Right lung (tissue), 5 donors: ENCODE results near the gene MLC1. TPM values are rescaled to one million over a fixed set of nuclear protein-coding genes. Genes with fewer than 3 reads are reported as not detected.
"Not testable (repeated sequence)": the region's sequence is repeated elsewhere in the genome, so short reads cannot be mapped to it uniquely, and the experiment has no call there.

ENCODE experiments used
- DNase-seq, 2 donors: peaks; one replicate each; pipeline ENCODE4 v3.0.0-alpha.2; 2013
- polyA plus RNA-seq, 5 donors: library from polyadenylated mRNA; unstranded; fragments of 120-200 nt; gene quantifications; one replicate each; pipeline versions ENCODE4 v1.2.1 to v1.2.3, GENCODE V29; 2013; ENCODE audit warnings: inconsistent platforms in 1 of 5, low replicate concordance in 1 of 5; ENCODE audit not compliant: insufficient read length in 5 of 5, insufficient read depth in 1 of 5

Gene MLC1
- polyA plus RNA-seq, 5 donors, result 1.4 to 2.4 (median 2.0) TPM

- DNase-seq, result no peak
Observed at GRCh38 chr22:50104141-50104544, 18.9 kb upstream of the MLC1 start.

DNA sequence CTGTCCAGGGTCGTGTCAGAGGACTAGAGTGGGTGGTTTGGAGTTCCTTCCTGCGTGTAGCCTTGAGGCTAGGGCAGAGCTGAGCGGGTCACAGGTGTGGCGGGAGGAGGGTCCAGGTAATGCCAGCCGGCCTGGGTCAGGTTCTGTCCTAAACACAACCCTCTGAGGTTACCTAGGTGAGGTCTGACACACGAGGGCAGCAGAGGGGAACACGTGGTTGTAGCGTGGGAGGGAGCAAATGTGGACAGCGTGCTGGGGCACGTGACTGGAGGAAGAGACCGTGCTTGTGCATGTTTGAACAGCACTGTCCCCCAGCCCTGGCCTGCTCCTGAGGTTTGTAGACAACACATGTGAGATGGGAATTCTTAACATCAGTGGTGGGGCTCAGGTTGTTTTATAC is 17.7 kb upstream of the MLC1 start:
- no peak for DNase-seq

- no peak for DNase-seq
Observed at GRCh38 chr22:50101870-50102565, 16.8 kb upstream of the MLC1 start.

DNA sequence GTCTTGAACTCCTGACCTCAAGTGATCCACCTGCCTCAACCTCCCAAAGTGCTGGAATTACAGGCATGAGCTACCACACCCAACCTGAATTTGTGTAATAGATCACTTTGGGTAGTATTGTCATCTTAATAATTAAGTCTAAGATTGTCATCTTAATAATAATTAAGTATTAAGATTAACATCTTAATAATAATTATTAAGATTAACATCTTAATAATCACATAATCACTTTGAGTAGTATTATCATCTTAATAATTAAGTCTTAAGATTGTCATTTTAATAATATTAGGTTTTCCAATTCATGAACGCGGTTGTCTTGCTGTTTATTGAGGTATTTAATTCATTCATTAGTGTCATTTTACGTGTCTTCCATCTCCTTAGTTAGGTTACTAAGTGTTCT is 12.8 kb upstream of the MLC1 start:
- no peak for DNase-seq

- DNase-seq, result no peak
Observed at GRCh38 chr22:50092342-50092741, 7.1 kb upstream of the MLC1 start.

- DNase-seq, result no peak
Observed at GRCh38 chr22:50091092-50091768, 6.0 kb upstream of the MLC1 start.

DNA sequence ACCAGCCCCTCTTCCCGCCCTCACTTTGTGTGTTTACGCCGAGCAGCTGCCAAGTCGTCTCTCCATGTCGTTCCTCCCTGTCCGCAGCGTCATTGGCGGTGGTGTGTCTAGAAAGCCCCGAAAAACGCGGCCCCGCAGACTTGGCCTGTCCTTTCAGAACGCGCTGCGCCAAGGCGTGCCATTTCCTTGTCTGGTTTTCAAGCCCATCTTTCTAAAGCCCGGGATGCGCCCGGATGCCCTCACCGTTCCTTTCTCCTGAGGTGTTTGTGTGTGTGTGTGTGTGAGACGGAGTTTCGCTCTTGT is 5.1 kb upstream of the MLC1 start:
- no peak for DNase-seq

GRCh38 chr22:50089682-50090411 is 4.6 kb upstream of the MLC1 start, which contains the start of gene MOV10L1:
MOV10L1 (plus strand) TSS chr22:50090006; CDS start chr22:50090089, 83 bp downstream.
- no peak for DNase-seq

DNA sequence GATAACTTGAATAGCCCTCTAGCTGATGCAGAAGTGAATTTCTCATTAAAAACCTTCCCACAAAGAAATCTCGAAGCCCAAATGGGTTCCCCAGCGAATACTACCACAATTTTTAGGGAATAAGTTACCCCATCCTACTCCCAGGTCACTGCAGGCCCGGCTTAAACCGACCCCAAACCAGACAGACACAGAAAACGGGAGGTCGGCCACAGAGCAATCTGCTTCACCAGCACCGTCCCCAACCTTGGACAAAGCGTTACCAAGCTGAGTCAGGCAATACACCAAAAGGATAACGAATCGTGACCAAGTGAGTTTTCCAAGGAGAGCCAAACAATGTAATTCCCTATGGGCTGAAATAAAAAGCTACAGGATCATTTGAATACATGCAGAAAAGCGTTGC is 4.0 kb upstream of the MLC1 start:
- no peak for DNase-seq

DNA sequence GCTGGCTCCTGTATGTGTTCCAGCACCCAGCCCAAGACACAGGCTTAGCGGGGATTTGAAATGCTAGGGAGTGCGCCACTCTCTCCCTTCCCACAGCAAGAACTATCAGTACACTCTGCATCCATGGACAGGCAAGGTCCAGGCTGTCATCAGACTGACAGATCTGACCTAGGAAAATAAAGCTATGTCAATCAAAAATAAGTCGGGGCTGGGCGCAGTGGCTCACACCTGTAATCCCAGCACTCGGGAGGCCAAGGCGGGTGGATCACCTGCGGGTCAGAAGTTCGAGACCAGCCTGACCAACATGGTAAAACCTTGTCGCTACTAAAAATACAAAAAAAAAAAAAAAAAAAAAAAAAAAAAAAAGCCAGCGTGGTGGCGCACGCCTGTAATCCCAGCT is 2.9 kb upstream of the MLC1 start:
- DNase-seq, result no peak

- no peak for DNase-seq
Observed at GRCh38 chr22:50087646-50088045, 2.4 kb upstream of the MLC1 start.

DNA sequence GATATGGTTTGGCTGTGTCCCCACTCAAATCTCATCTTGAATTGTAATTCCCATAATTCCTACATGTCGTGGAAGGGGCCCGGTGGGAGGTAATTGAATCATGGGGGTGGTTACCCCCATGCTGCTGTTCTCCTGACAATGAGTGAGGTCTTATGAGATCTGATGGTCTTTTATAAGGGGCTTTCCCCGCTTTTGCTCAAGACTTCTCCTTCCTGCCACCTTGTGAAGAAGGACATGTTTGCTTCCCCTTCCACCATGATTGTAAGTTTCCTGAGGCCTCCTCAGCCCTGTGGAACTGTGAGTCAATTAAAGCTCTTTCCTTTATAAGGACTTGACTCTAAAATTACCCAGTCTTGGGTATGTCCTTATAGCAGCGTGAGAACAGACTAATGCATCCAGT is 1.7 kb upstream of the MLC1 start:
- not testable (repeated sequence) for DNase-seq

GRCh38 chr22:50086526-50086925 is 1.3 kb upstream of the MLC1 start:
- no peak for DNase-seq

DNA sequence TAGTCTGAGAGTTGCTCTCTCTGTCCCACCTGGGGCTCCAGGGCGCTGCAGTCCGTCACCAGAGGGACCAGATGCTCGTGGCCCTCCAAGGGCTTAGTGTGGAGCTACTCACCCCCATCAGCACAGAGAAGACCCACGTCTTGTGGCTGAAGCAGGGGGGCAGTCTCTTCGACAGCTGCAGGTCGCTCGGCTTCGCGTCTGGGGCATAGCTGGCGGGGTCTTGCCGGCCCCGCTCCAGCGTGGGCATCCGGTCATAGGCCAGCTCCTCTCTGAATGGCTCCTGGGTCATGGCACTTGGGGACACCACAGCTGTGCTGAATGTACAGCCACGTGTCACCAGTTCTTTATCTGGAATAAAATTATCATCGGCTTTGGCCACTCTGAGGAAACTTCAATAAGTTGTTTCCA is 608 bp downstream of the MLC1 start:
- no peak for DNase-seq

- no peak for DNase-seq
Observed at GRCh38 chr22:50084080-50084477, 1.1 kb downstream of the MLC1 start.

GRCh38 chr22:50083462-50084079 is 1.7 kb downstream of the MLC1 start:
- no peak for DNase-seq

DNA sequence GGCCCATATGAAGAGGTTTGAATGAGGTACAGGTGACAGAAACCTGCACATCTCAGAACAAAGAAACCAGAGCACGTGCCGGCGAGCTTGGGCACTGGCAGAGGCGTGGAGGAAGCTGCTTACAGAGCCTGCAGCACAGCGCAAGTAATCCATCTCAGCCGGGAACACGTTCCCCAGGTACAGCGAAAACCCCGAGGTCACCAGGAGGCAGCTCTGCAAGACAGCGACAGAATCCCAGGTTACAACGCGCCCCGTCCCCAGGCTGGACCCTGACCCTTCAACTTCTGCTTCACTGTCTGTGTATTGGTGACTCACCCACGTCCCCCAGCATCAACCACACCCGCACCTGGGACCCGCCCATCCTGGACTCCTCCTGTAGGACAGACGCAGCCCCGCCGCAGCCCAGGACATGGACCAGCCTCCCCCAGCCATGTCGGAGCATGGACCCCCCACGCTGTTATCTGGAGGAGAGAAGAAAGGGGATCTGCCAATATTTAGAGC is 2.2 kb downstream of the MLC1 start:
- no peak for DNase-seq

DNA sequence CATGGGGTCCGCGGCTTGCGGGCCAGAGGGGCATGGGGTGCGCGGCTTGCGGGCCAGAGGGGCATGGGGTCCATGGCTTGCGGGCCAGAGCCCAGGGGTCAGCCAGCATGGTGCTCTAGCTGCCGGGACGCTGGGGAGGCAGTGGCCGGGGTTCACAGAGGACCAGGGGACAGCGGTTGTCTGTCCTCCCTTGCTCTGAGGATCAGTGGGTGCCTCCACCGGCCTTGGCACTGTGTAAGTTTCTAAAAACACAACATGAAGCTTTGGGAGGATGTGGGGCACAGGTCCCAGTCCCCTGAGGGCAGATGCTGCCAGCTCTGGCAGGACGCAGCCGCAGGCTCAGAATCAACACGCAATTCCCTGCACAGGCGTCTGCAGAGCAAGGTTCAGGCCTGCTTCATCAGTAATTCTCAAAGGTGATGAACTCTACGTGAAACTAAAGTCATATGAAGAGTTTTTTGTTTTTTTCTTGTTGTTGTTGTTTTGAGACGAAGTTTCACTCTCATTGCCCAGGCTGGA is 3.0 kb downstream of the MLC1 start:
- no peak for DNase-seq

DNA sequence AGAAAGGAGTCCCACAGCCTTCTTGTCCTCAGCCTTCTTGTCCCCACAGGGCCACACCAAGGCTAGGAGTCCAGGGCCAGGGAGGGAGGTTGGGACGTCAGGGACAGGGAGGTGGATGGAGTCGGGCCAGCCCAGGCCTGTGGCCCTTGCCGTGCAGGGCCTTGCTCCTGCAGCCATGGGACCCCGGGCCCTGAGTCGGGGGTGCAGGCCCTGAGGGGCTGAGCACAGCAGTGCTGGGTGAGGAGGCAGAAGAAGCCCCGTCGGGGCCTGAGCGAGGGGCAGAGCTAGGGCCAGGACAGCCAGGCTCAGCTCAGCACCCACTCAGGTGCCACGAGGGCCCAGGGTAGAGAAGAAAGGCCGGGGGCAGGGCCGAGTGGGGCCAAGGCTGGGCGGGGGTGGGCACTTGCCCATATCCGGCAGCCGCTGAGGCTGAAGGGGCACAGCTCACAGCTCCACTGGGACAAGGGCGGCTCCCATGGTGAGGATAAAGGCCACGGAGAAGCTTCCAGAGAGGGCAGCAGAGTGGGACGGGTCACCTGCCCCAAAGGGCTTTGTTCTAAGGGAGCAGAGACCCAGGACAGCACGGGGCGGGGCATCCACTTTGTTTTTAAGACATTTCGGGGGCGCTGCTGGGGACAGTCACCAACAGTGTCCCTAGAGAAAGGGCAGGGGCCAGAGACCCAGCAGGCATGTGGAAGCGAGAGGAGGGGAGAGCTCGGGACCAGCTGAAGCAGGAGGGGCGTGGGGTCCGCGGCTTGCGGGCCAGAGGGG is 3.6 kb downstream of the MLC1 start:
- no peak for DNase-seq

- DNase-seq, result no peak
Observed at GRCh38 chr22:50080077-50080465, 5.2 kb downstream of the MLC1 start.

DNA sequence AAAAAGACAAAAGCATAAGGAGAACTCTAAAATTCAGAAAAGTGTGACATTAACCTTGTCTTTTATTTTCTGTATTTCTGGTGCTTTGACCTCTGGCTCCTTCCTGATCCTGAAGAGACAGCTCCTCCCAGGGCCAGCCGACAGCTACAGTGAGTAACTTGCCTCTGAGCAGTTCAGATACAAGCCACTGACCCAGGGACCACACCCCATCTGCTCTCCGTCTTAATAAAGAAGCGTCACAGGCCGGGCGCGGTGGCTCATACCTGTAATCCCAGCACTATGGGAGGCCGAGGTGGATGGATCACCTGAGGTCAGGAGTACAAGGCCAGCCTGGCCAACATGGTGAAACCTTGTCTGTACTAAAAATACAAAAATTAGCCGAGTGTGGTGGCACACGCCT is 6.5 kb downstream of the MLC1 start:
- no peak for DNase-seq

- no peak for DNase-seq
Observed at GRCh38 chr22:50078246-50078645, 7.0 kb downstream of the MLC1 start.
